ENCODE results near the gene AMIGO3. TPM values are rescaled to one million over a fixed set of nuclear protein-coding genes. Genes with fewer than 3 reads are reported as not detected.

Gene AMIGO3
- total and polyA plus RNA-seq, 4 donors, result 0.11 to 1.1 TPM; not detected in 2

- H3K9ac ChIP-seq (ENCODE audit: low read depth in 1 of 2, low read length in 2 of 2), result no peak overlapping the region
- TF ChIP-seq EGR1 (IDR thresholded peaks at IDR 0.05; ENCODE audit: low read depth in 2 of 2) (no peak), ZBTB33 (IDR thresholded peaks at IDR 0.05) (no peak), RAD21 (IDR thresholded peaks at IDR 0.05) (no peak), SP1 (IDR thresholded peaks at IDR 0.05) (no peak), HNF4G (IDR thresholded peaks at IDR 0.05) (no peak), REST (IDR thresholded peaks at IDR 0.05) (no peak), FOXA1 (IDR thresholded peaks at IDR 0.05) (no peak), ATF3 (IDR thresholded peaks at IDR 0.05) (no peak)
Measured at GRCh38 chr3:49680493-49681231, 38.8 kb downstream of the AMIGO3 start.

GRCh38 chr3:49675912-49676311 lies 43.6 kb downstream of the AMIGO3 start:
- WGBS, result 93% methylated on average over 11 of the region's 11 CpGs
- H3K9me3 ChIP-seq (ENCODE audit: control insufficient read depth in 4 of 4, low read length in 3 of 4), result no peaks in the 10 kb centered on the region
- peaks cover 12 to 44% (median 26%) of the 10 kb centered on the region in 4 donors for H3K36me3 ChIP-seq (ENCODE audit: control insufficient read depth in 4 of 4, insufficient read depth in 3 of 4, low read depth in 1 of 4, low read length in 3 of 4)
- TF ChIP-seq HNF4A (conservative IDR thresholded peaks at IDR 0.05) (no peak), RXRA (IDR thresholded peaks at IDR 0.05) (no peak), YY1 (IDR thresholded peaks at IDR 0.05) (no peak)
- peaks cover 9 to 42% (median 27%) of the 10 kb centered on the region in 4 donors for H3K4me1 ChIP-seq (ENCODE audit: control insufficient read depth in 4 of 4, insufficient read depth in 4 of 4, low read length in 3 of 4)
- no peak overlapping the region for H3K4me3 ChIP-seq (ENCODE audit: low read depth in 1 of 3, low read length in 3 of 3)
- no peaks in the 10 kb centered on the region for H3K27me3 ChIP-seq (ENCODE audit: control insufficient read depth in 4 of 4, insufficient read depth in 4 of 4, low read length in 3 of 4)
- H3K27ac ChIP-seq (ENCODE audit: low read depth in 1 of 2, low read length in 2 of 2), result no peak overlapping the region
- DNase-seq (ENCODE audit: low spot score), result no peak
- H3K9ac ChIP-seq (ENCODE audit: low read depth in 1 of 2, low read length in 2 of 2), result no peak overlapping the region

More at GRCh38 chr3:49680493-49681231, 38.8 kb downstream of the AMIGO3 start:
- H3K4me3 ChIP-seq (ENCODE audit: low read depth in 1 of 3, low read length in 3 of 3), result no peak overlapping the region
- H3K4me1 ChIP-seq (ENCODE audit: control insufficient read depth in 4 of 4, insufficient read depth in 4 of 4, low read length in 3 of 4), result peaks cover 0 to 6% (median 3%) of the 10 kb centered on the region in 4 donors
- H3K27me3 ChIP-seq (ENCODE audit: control insufficient read depth in 4 of 4, insufficient read depth in 4 of 4, low read length in 3 of 4), result no peaks in the 10 kb centered on the region
- H3K27ac ChIP-seq (ENCODE audit: low read depth in 1 of 2, low read length in 2 of 2), result no peak overlapping the region
- 73% methylated on average over 7 of the region's 7 CpGs for WGBS
- H3K9me3 ChIP-seq (ENCODE audit: control insufficient read depth in 4 of 4, low read length in 3 of 4), result no peaks in the 10 kb centered on the region
- H3K36me3 ChIP-seq (ENCODE audit: control insufficient read depth in 4 of 4, insufficient read depth in 3 of 4, low read depth in 1 of 4, low read length in 3 of 4), result peaks cover 22 to 78% (median 58%) of the 10 kb centered on the region in 4 donors
- DNase-seq (ENCODE audit: low spot score), result no peak

- H3K9me3 ChIP-seq (ENCODE audit: control insufficient read depth in 4 of 4, low read length in 3 of 4), result no peaks in the 10 kb centered on the region
- TF ChIP-seq ATF3 (IDR thresholded peaks at IDR 0.05) (no peak), RAD21 (IDR thresholded peaks at IDR 0.05) (no peak), MAX (IDR thresholded peaks at IDR 0.05) (no peak), HNF4G (IDR thresholded peaks at IDR 0.05) (no peak), HNF4A (conservative IDR thresholded peaks at IDR 0.05) (no peak), SP1 (IDR thresholded peaks at IDR 0.05) (no peak), FOXA1 (IDR thresholded peaks at IDR 0.05) (no peak)
- peak overlapping the region; percentile 84 to 91 for H3K27ac ChIP-seq (ENCODE audit: low read depth in 1 of 2, low read length in 2 of 2)
- peaks cover 9 to 31% (median 16%) of the 10 kb centered on the region in 4 donors for H3K36me3 ChIP-seq (ENCODE audit: control insufficient read depth in 4 of 4, insufficient read depth in 3 of 4, low read depth in 1 of 4, low read length in 3 of 4)
- H3K4me1 ChIP-seq (ENCODE audit: control insufficient read depth in 4 of 4, insufficient read depth in 4 of 4, low read length in 3 of 4), result peaks cover 21 to 56% (median 38%) of the 10 kb centered on the region in 4 donors
- H3K9ac ChIP-seq (ENCODE audit: low read depth in 1 of 2, low read length in 2 of 2), result peak overlapping the region in 1 of 2 donors; percentile 56
- no peak for DNase-seq (ENCODE audit: low spot score)
- H3K4me3 ChIP-seq (ENCODE audit: low read depth in 1 of 3, low read length in 3 of 3), result peak overlapping the region; percentile 48 to 76 (median 66)
- H3K27me3 ChIP-seq (ENCODE audit: control insufficient read depth in 4 of 4, insufficient read depth in 4 of 4, low read length in 3 of 4), result no peaks in the 10 kb centered on the region
- WGBS, result 4% methylated on average over 34 of the region's 34 CpGs
Measured at GRCh38 chr3:49674497-49674983, 44.9 kb downstream of the AMIGO3 start.
